NCI-H345 (cell line): ENCODE measurements around the gene CD4.
"Not testable (repeated sequence)": the region's sequence is repeated elsewhere in the genome, so short reads cannot be mapped to it uniquely, and the experiment has no call there.

Experiments
- DNase-seq: peaks from one replicate; lab custom pipeline; 2025; lab: John Stamatoyannopoulos, UW

Gene CD4

GRCh38 chr12:6788972-6789924 is at the start of gene CD4:
Gene CD4 (plus strand): TSS chr12:6789528. CDS start chr12:6800139, 10,611 bp downstream.
- DNase-seq: no peak

GRCh38 chr12:6742080-6742479 is 47.2 kb upstream of the CD4 start:
- not testable (repeated sequence) for DNase-seq

GRCh38 chr12:6742834-6743233 is 46.5 kb upstream of the CD4 start:
- no peak for DNase-seq

GRCh38 chr12:6743300-6743699 is 46.0 kb upstream of the CD4 start:
- DNase-seq: not testable (repeated sequence)

- DNase-seq: no peak
Observed at GRCh38 chr12:6745741-6746525, 43.4 kb upstream of the CD4 start.

- DNase-seq: no peak
Observed at GRCh38 chr12:6747216-6747615, 42.1 kb upstream of the CD4 start.

GRCh38 chr12:6748761-6749160 is 40.6 kb upstream of the CD4 start:
- DNase-seq: no peak

GRCh38 chr12:6750506-6750905 is 38.8 kb upstream of the CD4 start:
- DNase-seq: no peak

- no peak for DNase-seq
Observed at GRCh38 chr12:6751767-6752166, 37.6 kb upstream of the CD4 start.

- DNase-seq: no peak
Observed at GRCh38 chr12:6752167-6752920, 37.0 kb upstream of the CD4 start.

- DNase-seq: peak; percentile 98
Observed at GRCh38 chr12:6752921-6753771, 36.2 kb upstream of the CD4 start, which contains the start of gene MLF2. Gene MLF2 (minus strand): TSS chr12:6753141. CDS start chr12:6752334, 807 bp downstream.

- DNase-seq: no peak
Observed at GRCh38 chr12:6753772-6754356, 35.5 kb upstream of the CD4 start.

- no peak for DNase-seq
Observed at GRCh38 chr12:6754411-6754810, 34.9 kb upstream of the CD4 start.

- DNase-seq: no peak
Observed at GRCh38 chr12:6757028-6757690, 32.2 kb upstream of the CD4 start.

GRCh38 chr12:6758506-6759095 is 30.7 kb upstream of the CD4 start:
- DNase-seq: no peak

- DNase-seq: no peak
Observed at GRCh38 chr12:6759741-6760140, 29.6 kb upstream of the CD4 start.

GRCh38 chr12:6763380-6763779 is 25.9 kb upstream of the CD4 start:
- DNase-seq: no peak

GRCh38 chr12:6764011-6764828 is 25.1 kb upstream of the CD4 start:
- peak; percentile 99 for DNase-seq
